Measurements from ENCODE around the gene CCHCR1.

GRCh38 chr6:31145386-31145785 lies 12.2 kb downstream of the CCHCR1 start:
- TF ChIP-seq EZH2 (IDR thresholded peaks at IDR 0.05; ENCODE audit: borderline replicate concordance) = no peak
- no peak for TF ChIP-seq CTCF (IDR thresholded peaks at IDR 0.05; ENCODE audit: poor library complexity)

Measured in hepatocyte (in vitro differentiated cells).